Measurements from ENCODE around the gene TRMT61A.
A peak's percentile ranks its signal among the peaks of the same experiment; 100 is the strongest.

Gene TRMT61A

GRCh38 chr14:103549361-103550311 lies 20.6 kb downstream of the TRMT61A start:
- no peak for DNase-seq

- DNase-seq = no peak
Observed at GRCh38 chr14:103550451-103551337, 21.7 kb downstream of the TRMT61A start.

GRCh38 chr14:103551338-103551762 lies 22.4 kb downstream of the TRMT61A start:
- no peak for DNase-seq

- no peak for DNase-seq
Observed at GRCh38 chr14:103552011-103552845, 23.2 kb downstream of the TRMT61A start.

GRCh38 chr14:103552846-103553210 lies 23.8 kb downstream of the TRMT61A start:
- no peak for DNase-seq

GRCh38 chr14:103555559-103556337 lies 26.8 kb downstream of the TRMT61A start:
- DNase-seq = no peak

GRCh38 chr14:103556946-103557758 lies 28.2 kb downstream of the TRMT61A start:
- DNase-seq = no peak

GRCh38 chr14:103558071-103558882 lies 29.3 kb downstream of the TRMT61A start:
- no peak for DNase-seq

GRCh38 chr14:103559766-103560165 lies 30.8 kb downstream of the TRMT61A start:
- no peak for DNase-seq

GRCh38 chr14:103560691-103561090 lies 31.7 kb downstream of the TRMT61A start:
- DNase-seq = no peak

GRCh38 chr14:103561381-103562178 lies 32.6 kb downstream of the TRMT61A start:
- DNase-seq = peak; percentile 51

GRCh38 chr14:103562179-103562428 lies 33.1 kb downstream of the TRMT61A start:
- DNase-seq = no peak

GRCh38 chr14:103562429-103563225 lies 33.6 kb downstream of the TRMT61A start, which contains the start of the genes BAG5 and COA8:
BAG5 (minus strand) TSS chr14:103562657; CDS start chr14:103561164, 1,493 bp downstream.
COA8 (plus strand) TSS chr14:103562960; CDS start chr14:103563002, 42 bp downstream.
- DNase-seq = peak; percentile 85

GRCh38 chr14:103563226-103563620 lies 34.2 kb downstream of the TRMT61A start:
- DNase-seq = no peak

- no peak for DNase-seq
Observed at GRCh38 chr14:103563844-103564505, 35.0 kb downstream of the TRMT61A start.

- no peak for DNase-seq
Observed at GRCh38 chr14:103568952-103569351, 40.0 kb downstream of the TRMT61A start.

- DNase-seq = no peak
Observed at GRCh38 chr14:103569408-103569807, 40.4 kb downstream of the TRMT61A start.

- DNase-seq = no peak
Observed at GRCh38 chr14:103574104-103574503, 45.1 kb downstream of the TRMT61A start.

All from CD4-positive, alpha-beta T cell treated with Interleukin-17A for 1 hour (primary cell).